Measurements from ENCODE around the gene RACK1.
A peak's percentile ranks its signal among the peaks of the same experiment; 100 is the strongest.

The RACK1 gene

GRCh38 chr5:181198106-181198685 lies 45.5 kb downstream of the RACK1 start:
- no peak for DNase-seq (ENCODE audit: low read depth, low spot score)

DNA sequence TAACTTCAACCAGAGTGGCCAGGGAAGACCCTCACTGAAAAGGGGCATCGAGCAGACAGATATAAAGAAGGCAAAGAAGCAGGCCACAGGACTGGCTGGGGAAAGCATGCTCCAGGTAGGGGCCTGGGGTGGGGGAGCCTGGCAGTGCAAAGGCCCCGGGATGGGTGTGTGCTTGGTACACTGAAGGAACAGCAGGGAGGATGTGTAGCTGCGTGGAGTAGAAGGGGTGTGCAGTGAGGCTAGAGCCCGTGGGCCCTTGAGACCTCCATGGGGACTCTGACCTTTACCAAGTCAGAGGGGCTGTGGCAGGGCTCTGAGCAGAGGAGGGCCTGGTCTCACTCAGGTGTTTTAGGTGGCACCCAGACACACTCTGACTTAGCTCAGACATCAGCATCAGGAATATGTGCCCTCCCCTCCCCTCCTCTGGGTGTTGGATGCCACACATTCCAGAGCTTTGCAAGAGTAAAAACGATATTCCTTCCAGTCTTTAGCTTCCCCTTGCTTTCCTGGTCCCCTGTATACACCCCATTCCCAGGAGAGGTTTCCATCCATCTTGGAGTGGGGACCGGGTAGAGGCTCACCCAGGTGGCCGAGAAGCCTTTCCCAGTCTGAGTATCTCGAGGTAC lies 46.3 kb downstream of the RACK1 start:
- no peak for DNase-seq (ENCODE audit: low read depth, low spot score)

DNA sequence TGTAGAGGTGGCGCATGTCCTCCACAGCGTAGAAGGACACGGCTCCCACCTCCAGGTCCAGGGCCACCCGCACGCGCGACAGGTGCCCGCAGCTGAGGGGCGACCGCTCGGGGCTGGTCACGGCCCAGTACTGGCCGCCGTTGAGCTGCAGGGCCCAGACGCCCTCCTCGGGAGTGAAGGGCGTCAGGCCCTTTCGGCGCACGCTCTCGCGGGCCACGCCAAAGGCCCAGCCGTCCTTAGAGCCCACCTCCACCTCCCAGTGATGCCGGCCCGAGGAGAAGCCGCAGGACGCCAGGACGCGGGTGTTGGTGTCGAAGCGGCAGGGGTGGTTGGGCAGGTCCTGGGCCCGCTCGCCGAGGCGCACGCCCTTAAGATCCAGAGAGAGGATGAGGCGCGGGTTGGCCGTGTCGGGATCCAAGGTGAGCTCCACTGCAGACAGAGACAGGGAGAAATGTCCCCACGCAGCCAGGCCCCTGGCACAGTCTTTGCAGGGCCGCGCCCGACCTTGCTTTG lies 48.4 kb downstream of the RACK1 start:
- DNase-seq (ENCODE audit: low read depth, low spot score) = no peak

- DNase-seq (ENCODE audit: low read depth, low spot score) = no peak
Observed at GRCh38 chr5:181194489-181195248, 49.0 kb downstream of the RACK1 start.

- no peak for DNase-seq (ENCODE audit: low read depth, low spot score)
Observed at GRCh38 chr5:181193656-181194055, 50.0 kb downstream of the RACK1 start.

DNA sequence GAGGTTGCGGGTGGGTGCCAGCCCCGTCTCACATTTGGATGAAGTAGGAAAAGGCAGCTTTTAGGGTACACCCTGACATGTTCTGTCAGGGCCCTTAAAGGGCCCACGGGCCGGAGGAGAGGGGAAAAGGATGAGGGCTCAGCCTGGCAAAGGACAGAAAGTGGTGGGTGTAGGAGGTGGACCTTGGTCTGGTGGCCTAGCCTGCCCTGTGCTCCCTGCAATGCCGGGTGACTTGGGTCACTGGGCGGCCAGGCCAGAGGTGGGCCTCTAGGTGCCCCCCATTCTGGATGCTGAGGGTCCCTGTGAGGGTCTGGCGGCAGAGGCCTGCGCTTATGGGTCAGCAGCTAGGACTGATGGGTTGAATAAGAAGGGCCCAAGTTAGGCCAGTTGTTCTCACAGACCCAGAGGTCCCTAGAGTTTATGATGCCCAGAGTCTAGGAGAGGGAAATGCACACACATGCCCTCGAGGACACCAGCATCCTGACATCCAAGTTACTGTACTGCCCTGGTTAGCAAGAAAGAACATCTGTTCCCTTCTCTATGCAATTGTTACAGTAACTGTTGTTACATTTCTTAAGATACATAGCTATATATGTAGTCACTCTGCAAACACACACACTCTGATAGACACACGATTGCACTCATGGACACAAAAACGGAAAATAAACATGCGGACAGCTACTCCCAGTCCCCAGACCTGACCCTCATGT lies 51.2 kb downstream of the RACK1 start:
- DNase-seq (ENCODE audit: low read depth, low spot score) = no peak

GRCh38 chr5:181191526-181192336 lies 52.0 kb downstream of the RACK1 start:
- DNase-seq (ENCODE audit: low read depth, low spot score) = peak; percentile 90

DNA sequence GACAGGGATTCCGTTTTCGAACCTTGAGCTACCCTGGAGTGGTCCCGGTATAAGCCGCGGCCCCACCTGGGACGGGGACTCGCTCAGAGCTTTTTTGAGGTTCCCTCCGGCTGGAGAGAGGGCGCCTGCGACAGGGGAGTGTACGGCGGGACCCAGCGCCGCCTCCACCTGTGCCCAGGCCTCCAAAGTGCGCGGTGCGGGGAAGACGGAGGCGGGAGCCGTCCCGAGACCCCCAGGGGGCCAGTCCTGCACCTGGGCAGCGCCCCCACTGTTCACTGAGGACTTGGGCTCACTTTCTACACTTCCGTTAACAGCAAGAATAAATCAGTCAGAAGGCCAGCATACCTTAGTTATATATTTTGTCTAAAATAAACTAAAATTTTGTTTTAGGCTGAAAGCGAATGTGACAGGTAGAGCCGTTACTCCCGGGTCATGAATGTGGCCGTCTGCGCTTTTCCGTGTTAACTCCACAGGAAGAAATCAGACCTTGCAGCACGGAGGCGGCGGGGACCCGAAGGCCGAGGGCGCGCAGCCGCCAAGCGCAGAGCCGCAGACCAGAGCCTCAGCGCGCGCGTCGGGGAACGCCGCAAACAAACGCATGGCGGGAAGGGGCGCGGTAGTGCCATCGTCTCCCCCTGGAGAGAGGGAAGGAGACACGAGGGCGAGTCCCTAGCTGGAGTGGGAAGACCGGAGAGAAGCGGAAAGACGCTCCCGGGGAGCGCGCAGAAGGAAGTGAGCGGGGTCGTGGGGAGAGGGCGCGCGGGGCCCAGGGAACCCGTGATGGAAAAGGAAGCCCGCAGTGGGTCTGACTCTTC lies 52.8 kb downstream of the RACK1 start:
- DNase-seq (ENCODE audit: low read depth, low spot score) = no peak

DNA sequence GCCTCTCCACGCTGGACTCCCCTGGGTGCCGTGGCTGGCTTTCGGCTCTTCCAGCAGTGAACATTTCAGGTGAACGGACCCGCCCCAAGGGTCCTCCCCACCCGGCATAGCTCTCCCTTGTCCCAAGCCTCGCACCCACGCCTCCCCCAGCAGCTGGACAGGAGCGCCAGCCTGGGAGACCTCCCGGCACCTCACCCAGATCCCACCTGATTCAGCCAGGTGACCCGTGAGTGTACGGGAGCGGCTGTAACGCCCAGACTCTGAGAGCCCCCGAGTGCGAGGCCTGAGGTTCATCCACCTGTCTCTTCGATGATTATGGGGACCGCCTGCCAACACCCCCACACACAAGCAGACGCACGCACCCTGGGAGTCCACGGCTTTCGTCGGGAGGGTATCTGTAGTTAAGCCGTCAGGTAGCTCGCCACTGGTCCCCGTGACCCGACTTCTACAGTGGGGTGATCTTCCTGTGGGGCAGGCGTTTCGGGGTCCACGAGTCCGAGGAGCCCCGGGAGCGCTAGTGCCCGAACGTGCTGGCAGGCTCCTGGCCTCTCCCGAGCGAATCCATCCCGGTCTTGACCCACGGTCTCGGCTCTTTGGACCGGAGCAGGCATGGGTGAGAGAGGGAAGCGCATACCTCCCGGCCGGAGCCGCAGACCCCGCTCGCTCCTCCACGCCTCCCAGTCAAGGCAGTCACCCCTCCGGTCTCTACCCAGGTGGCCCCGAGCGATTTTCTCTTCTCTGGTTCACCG lies 53.6 kb downstream of the RACK1 start:
- DNase-seq (ENCODE audit: low read depth, low spot score) = no peak

DNA sequence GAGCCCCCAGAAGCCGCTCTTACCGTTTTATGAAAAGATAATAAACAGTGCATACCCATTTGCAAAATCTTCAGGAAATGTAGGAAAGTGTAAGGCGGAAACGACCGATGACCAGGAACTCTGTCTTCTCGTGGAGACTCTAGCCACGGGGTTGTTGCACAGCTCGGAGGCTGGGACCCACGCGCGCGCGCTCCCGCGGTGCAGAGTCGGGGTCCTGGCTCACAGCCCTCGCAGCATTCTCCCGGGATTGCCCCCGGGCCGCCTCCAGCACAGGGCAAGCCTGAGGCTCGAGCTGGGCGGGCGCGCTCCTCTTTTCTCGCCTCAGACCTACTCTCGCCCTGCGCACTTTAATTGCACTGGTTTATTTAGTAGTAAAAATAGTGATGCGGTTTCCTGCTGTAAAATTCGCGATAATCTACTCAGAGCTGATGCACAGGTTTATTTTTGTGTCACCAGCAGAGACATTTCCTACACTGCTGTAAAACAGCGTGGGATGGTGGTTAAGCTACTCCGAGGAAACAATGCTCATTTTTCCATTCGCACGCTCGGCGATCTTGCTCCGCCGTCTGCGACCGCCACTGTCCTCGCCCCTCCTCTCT lies 54.2 kb downstream of the RACK1 start:
- no peak for DNase-seq (ENCODE audit: low read depth, low spot score)

GRCh38 chr5:181188700-181189362 lies 54.9 kb downstream of the RACK1 start:
- peak; percentile 76 for DNase-seq (ENCODE audit: low read depth, low spot score)

DNA sequence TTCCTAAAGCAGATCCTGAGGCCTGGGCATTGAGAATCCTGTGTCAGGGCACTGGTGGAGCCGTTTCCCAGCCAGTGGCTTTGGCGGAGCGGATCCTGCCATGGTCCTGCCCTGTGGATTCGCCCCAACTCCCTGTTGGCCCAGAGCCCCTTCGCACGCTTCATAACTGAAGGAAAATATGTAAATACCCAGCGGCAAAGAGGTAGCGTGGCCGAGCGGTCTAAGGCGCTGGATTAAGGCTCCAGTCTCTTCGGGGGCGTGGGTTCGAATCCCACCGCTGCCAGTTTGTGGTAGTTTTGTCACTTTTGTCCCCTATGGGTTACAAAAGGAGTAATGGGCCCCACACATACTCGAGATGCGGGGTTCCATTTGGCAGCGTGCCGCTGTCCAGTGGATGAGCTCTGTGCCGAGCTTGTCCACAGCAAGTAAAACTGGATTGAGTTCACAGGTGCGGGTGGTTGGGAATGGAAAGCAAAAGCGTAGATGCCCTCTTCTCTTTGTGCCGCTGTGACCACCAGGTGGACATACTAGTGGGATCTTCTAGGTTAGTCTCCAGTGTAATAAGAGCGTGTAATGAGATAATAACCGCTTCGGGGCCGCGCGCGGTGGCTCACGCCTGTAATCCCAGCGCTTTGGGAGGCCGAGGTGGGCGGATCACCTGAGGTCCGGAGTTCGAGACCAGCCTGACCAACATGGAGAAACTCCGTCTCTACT lies 56.0 kb downstream of the RACK1 start:
- DNase-seq (ENCODE audit: low read depth, low spot score) = no peak

DNA sequence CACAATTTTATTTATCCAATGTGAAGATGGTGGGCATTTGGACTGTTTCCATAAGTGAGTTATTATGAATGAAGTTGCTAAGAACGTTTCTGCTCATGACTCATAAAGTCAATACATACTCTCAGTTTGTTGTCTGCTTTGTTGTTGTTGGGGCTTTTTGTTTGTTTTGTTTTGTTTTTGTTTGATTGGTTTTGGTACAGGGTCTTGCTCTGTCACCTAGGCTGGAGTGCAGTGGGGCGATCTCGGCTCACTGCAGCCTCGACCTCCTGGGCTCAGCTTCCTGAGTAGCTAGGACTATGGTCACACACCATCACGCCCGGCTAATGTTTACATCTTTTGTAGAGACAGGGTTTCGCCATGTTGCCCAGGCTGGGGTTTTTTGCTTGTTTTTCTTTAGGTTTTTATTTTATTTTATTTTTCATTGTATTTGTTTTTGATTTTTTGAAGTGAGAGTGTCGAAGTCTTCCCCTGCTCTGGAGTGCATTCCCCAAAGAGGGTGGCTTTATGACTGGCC lies 56.7 kb downstream of the RACK1 start:
- DNase-seq (ENCODE audit: low read depth, low spot score) = no peak
